Breast epithelium (tissue), 4 donors: ENCODE data around the gene KANSL3. TPM values are rescaled to one million over a fixed set of nuclear protein-coding genes. Genes with fewer than 3 reads are reported as not detected.
"Not testable (repeated sequence)": the region's sequence is repeated elsewhere in the genome, so short reads cannot be mapped to it uniquely, and the experiment has no call there.

Experiments used
- DNase-seq, 2 donors: peaks; one replicate each; pipeline ENCODE4 v3.0.0-alpha.2; 2019; ENCODE audit warnings: low spot score in 2 of 2
- H3K27ac ChIP-seq, 2 donors: fragments of 200-600 bp; sonication (generic) in 1 of 2; one replicate each; pipeline ENCODE4 v1.5.1; 2016 to 2019; ENCODE audit warnings: mild to moderate bottlenecking in 1 of 2
- H3K27me3 ChIP-seq, 2 donors: fragments of 200-600 bp; sonication (generic) in 1 of 2; one replicate each; pipeline versions ENCODE4 v1.5.1 to v1.6.0; 2017 to 2019; ENCODE audit warnings: control low read depth in 1 of 2, mild to moderate bottlenecking in 1 of 2
- H3K36me3 ChIP-seq: fragments of 200-600 bp; one replicate; pipeline ENCODE4 v1.5.1; 2019
- H3K4me1 ChIP-seq, 2 donors: fragments of 200-600 bp; sonication (generic); one replicate each; pipeline ENCODE4 v1.5.1; 2016 to 2019; ENCODE audit warnings: control low read depth in 1 of 2
- H3K4me3 ChIP-seq, 3 donors: fragments of 200-600 bp; sonication (generic); 1 replicate in 2 of 3; 2 replicates in 1 of 3; pipeline ENCODE4 v1.5.1; 2016 to 2019; ENCODE audit warnings: mild to moderate bottlenecking in 3 of 3, moderate library complexity in 2 of 3
- H3K9me3 ChIP-seq, 2 donors: fragments of 200-600 bp; sonication (generic) in 1 of 2; one replicate each; pipeline ENCODE4 v1.5.1; 2016 to 2019; ENCODE audit warnings: control low read depth in 1 of 2
- POLR2A ChIP-seq: fragments of 450-650 bp; IDR thresholded peaks from one replicate; pipeline ENCODE4 v1.6.1; 2016; ENCODE audit warnings: antibody characterized with exemption, mild to moderate bottlenecking, moderate library complexity
- POLR2AphosphoS5 ChIP-seq, 3 donors: sonication (generic); formaldehyde crosslinking; IDR thresholded peaks; one replicate each; pipeline ENCODE4 v1.6.1; 2017; ENCODE audit warnings: antibody characterized with exemption in 3 of 3
- intact Hi-C: fragments of 100-400 bp; cut with DNase I; formaldehyde crosslinking; loops from one replicate; pipeline ENCODE4 v1.15.1; 2023; ENCODE audit warnings: low total_unique reads
- total RNA-seq, 3 donors: library from RNA; depleted of rRNA; stranded (reverse); fragments of >200 nt; gene quantifications; one replicate each; pipeline ENCODE4 v1.1.0, GENCODE V29; 2016
- TF ChIP-seq, protein P1 (sequence below), 3 donors: fragments of 450-650 bp; IDR thresholded peaks; one replicate each; pipeline ENCODE4 v1.5.1; 2016 to 2017; ENCODE audit warnings: antibody characterized with exemption in 3 of 3, mild to moderate bottlenecking in 3 of 3, moderate library complexity in 3 of 3

Gene KANSL3
- total RNA-seq, 3 donors from 2014 or later: 44.2 to 64.1 (median 53.1) TPM

DNA sequence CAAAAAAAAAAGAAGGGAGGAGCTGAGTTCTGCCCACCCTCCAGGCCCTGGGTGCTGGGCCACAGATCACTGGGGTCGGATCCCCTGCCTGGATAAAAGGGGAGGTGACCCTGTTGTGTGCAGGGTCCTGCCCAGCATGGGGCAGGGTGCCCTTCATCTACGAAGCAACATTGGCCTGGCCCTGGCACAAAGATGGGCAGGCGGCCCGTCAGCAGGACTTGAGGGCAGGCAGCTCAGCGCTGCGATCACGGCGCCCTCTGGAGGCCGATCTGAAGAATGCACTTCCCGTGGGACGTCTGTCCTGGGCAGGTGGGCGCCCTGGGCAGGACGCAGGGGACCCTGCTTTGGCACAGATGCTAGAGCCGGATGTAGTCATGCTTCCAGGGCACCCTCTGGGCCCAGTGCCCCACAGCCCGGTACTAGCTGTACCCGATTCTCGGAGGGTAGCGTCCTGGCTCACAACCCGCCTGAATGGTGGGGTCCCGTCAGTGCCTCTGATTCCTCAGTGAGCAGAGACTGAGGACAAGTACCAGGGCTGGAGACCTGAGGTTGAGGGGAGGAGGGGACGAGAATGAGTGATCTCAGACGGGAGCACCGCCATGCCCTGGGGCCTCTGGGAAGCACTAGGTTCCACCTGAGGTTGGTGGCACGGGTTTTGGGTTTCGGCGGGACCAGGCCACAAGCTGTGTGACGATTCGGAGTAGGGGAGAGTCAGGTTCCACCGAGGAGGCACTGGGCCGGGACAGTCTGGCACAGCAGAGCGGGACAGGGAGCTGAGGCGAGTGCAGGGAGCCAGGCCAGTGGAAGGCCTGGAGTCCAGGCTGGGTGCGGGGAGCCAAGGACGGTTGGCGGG is 83.6 kb downstream of the KANSL3 start:
- H3K4me1 ChIP-seq: peaks cover 0 to 2% of the 10 kb centered on the region in 2 donors
- peaks cover 13% of the 10 kb centered on the region for H3K36me3 ChIP-seq
- H3K9me3 ChIP-seq: no peaks in the 10 kb centered on the region
- DNase-seq: peak; percentile 68 to 78
- intact Hi-C loops: loop anchor here (5.0 kb wide), 2 partner anchors 142 to 1278 kb away; no protein-coding TSS in a partner anchor
- peak overlapping the region; percentile 75 to 77 for H3K27ac ChIP-seq
- TF ChIP-seq POLR2AphosphoS5 (IDR thresholded peaks at IDR 0.05) (peak in 1 of 3 donors; percentile 56), POLR2A (no peak)
- TF ChIP-seq, protein P1, sequence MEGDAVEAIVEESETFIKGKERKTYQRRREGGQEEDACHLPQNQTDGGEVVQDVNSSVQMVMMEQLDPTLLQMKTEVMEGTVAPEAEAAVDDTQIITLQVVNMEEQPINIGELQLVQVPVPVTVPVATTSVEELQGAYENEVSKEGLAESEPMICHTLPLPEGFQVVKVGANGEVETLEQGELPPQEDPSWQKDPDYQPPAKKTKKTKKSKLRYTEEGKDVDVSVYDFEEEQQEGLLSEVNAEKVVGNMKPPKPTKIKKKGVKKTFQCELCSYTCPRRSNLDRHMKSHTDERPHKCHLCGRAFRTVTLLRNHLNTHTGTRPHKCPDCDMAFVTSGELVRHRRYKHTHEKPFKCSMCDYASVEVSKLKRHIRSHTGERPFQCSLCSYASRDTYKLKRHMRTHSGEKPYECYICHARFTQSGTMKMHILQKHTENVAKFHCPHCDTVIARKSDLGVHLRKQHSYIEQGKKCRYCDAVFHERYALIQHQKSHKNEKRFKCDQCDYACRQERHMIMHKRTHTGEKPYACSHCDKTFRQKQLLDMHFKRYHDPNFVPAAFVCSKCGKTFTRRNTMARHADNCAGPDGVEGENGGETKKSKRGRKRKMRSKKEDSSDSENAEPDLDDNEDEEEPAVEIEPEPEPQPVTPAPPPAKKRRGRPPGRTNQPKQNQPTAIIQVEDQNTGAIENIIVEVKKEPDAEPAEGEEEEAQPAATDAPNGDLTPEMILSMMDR (IDR thresholded peaks at IDR 0.05): peak; percentile 92 to 98 (median 97)
- H3K4me3 ChIP-seq: peak overlapping the region in 2 of 3 donors; percentile 33 to 36
- H3K27me3 ChIP-seq: no peaks in the 10 kb centered on the region

DNA sequence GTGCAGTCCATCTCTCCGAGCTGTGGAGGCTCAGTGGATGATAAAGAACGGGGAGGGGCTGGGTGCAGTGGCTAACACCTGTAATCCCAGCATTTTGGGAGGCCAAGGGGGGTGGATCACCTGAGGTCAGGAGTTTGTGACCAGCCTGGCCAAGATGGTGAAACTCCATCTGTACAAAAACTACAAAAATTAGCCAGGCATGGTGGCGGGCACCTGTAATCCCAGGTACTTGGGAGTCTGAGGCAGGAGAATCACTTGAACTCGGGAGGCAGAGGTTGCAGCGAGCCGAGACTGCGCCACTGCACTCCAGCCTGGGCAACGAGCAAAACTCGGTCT is 84.2 kb downstream of the KANSL3 start:
- not testable (repeated sequence) for H3K9me3 ChIP-seq, H3K4me1 ChIP-seq, DNase-seq, H3K27me3 ChIP-seq
- intact Hi-C loops: loop anchor here (5.0 kb wide), 2 partner anchors 142 to 1278 kb away; no protein-coding TSS in a partner anchor
- Histone ChIP-seq H3K36me3 (peaks cover 13% of the 10 kb centered on the region), H3K27ac (peak overlapping the region; percentile 75 to 77), H3K4me3 (peak overlapping the region in 2 of 3 donors; percentile 33 to 36)

DNA sequence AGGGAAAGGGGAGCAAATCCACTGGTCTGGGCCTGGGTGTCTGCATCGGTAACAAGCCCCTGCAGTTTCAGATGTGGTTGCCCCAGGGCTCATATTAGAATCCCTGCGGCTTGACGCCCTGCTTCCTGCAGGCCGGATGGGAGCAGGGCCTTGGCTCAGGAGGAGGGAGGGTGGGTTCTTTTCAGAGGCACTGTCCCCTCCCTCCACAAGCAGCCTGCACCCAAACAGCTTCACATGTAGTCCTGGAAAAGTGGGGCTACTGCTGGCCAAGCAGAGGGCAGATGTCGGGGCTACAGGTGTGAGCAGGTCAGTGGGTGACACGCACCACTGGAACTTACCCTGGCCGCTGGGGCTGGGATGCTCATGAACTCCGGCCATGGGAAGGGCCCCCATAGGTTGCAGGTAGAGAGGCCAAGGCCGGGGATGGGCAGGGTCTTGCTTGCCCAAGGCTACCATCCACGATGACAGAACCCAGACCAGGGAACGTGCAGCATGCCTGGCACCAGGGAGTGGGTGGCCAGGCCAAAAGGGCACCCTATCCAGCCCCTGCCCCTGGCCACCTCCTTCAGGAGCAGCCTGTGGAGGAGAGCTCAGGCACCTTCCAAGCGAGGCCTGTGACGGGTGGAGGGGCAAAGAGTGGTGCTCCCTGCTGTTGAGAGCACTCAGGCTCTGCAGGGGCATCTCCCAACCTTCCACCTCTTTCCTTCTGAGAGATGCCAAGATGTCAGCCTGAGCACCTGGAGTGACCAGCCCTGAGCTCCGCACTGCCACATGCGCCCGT is 84.7 kb downstream of the KANSL3 start:
- peaks cover 13% of the 10 kb centered on the region for H3K36me3 ChIP-seq
- intact Hi-C loops: loop anchor here (5.0 kb wide), 2 partner anchors 141 to 1279 kb away; no protein-coding TSS in a partner anchor
- peak overlapping the region in 1 of 2 donors; percentile 75 for H3K27ac ChIP-seq
- no peaks in the 10 kb centered on the region for H3K9me3 ChIP-seq
- TF ChIP-seq, protein P1 (IDR thresholded peaks at IDR 0.05): no peak
- TF ChIP-seq POLR2AphosphoS5 (IDR thresholded peaks at IDR 0.05) (no peak), POLR2A (no peak)
- no peaks in the 10 kb centered on the region for H3K27me3 ChIP-seq
- DNase-seq: no peak
- peaks cover 0 to 2% of the 10 kb centered on the region in 2 donors for H3K4me1 ChIP-seq
- H3K4me3 ChIP-seq: no peak overlapping the region

DNA sequence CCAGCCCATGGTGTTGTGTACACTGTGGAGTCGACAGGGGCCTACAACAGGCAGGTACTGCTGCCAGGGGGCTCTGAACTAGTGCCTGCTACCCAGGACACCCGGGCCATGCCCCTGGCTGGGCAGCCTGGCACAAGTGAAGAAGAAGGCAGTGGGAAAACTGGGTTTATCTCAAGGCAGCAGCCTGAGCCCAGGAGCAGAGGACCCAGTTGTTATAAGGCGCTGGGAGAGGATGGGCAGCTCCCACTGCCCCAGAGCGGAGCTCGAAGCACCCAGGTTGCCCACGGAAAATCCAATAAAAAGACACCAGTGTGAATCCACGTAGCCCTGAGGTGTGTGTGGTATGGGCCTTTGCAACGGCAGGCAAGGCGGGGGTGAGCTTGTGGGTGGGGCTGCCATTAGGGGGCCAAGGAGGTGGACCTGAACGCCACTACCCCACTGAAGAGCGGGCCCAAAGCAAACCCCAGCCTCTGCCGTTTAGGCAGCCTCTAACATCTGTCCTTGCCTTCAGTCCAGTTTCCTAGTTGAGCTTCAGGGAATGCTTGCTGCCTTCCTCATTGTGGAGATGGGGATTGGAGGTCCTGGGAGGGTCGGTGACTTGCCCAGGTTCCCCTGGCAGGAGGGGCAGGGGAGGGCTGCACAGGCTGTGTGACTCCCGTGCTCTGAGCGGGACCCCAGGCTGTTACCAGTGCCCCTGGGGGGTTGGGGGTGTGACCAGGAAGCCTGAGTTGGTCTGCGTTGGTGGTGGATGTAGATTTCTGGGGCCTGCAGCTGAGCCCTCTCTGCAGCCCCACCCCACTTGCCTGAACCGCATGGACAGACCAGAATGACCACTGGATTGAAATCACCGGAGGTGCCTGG is 85.6 kb downstream of the KANSL3 start:
- intact Hi-C loops: loop anchor here (5.0 kb wide), 2 partner anchors 140 to 1280 kb away; no protein-coding TSS in a partner anchor
- DNase-seq: no peak
- no peak for TF ChIP-seq POLR2AphosphoS5 (IDR thresholded peaks at IDR 0.05)
- Histone ChIP-seq H3K27me3 (no peaks in the 10 kb centered on the region), H3K36me3 (peaks cover 13% of the 10 kb centered on the region), H3K9me3 (no peaks in the 10 kb centered on the region), H3K4me3 (no peak overlapping the region), H3K4me1 (peaks cover 0 to 2% of the 10 kb centered on the region in 2 donors), H3K27ac (peak overlapping the region in 1 of 2 donors; percentile 25)

DNA sequence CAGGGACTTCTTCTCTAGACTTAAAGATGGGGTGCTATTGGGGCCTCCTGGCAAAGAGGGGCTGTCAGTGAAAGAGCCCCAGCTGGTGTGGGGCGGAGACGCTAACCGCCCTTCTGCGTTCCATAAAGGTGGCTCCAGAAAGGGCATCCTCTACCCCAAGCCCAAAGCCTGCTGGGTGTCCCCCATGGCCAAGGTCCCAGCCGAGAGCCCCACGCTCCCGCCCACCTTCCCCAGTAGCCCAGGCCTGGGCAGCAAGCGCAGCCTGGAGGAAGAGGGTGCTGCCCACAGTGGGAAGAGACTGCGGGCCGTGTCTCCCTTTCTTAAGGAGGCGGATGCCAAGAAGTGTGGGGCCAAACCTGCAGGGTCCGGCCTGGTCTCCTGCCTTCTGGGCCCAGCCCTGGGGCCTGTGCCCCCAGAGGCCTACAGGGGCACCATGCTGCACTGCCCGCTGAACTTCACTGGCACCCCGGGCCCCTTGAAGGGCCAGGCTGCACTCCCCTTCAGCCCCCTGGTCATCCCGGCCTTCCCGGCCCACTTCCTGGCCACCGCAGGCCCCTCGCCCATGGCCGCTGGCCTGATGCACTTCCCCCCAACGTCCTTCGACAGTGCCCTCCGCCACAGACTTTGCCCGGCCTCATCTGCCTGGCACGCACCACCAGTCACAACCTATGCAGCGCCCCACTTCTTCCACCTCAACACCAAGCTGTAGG is 86.4 kb downstream of the KANSL3 start:
- peaks cover 0 to 2% of the 10 kb centered on the region in 2 donors for H3K4me1 ChIP-seq
- no peaks in the 10 kb centered on the region for H3K9me3 ChIP-seq
- H3K27me3 ChIP-seq: no peaks in the 10 kb centered on the region
- no peak for DNase-seq
- TF ChIP-seq POLR2AphosphoS5 (IDR thresholded peaks at IDR 0.05): no peak
- no peak for TF ChIP-seq POLR2A
- TF ChIP-seq, protein P1 (IDR thresholded peaks at IDR 0.05): no peak
- intact Hi-C loops: loop anchor here (5.0 kb wide), 2 partner anchors 139 to 1281 kb away; no protein-coding TSS in a partner anchor
- peaks cover 13% of the 10 kb centered on the region for H3K36me3 ChIP-seq
- no peak overlapping the region for H3K4me3 ChIP-seq
- no peak overlapping the region for H3K27ac ChIP-seq
